ENCODE measurements around the gene TGFBR1. TPM values are rescaled to one million over a fixed set of nuclear protein-coding genes. Genes with fewer than 3 reads are reported as not detected.
"Not testable (repeated sequence)": the region's sequence is repeated elsewhere in the genome, so short reads cannot be mapped to it uniquely, and the experiment has no call there.

Gene TGFBR1
- total RNA-seq, 3 donors from 2014 or later, result 23.7 to 71.6 (median 24.7) TPM

- TF ChIP-seq CTCF (IDR thresholded peaks at IDR 0.05), result no peak
- no peaks in the 10 kb centered on the region for H3K4me1 ChIP-seq (ENCODE audit: low read depth)
- intact Hi-C loops (cut with DNase I, micrococcal nuclease), result no loop called here
- no peaks in the 10 kb centered on the region for H3K9me3 ChIP-seq
- DNase-seq (no peak), ATAC-seq (no peak)
- H3K4me3 ChIP-seq, result no peak overlapping the region
- no peaks in the 10 kb centered on the region for H3K36me3 ChIP-seq (ENCODE audit: low read depth)
Measured at GRCh38 chr9:99192786-99193465, 88.0 kb downstream of the TGFBR1 start.

GRCh38 chr9:99193466-99193821 lies 88.5 kb downstream of the TGFBR1 start:
- Histone ChIP-seq H3K9me3 (no peaks in the 10 kb centered on the region), H3K4me3 (no peak overlapping the region), H3K4me1 (ENCODE audit: low read depth) (no peaks in the 10 kb centered on the region), H3K36me3 (ENCODE audit: low read depth) (no peaks in the 10 kb centered on the region)
- DNase-seq (no peak), ATAC-seq (no peak)
- intact Hi-C loops (cut with DNase I, micrococcal nuclease), result no loop called here
- no peak for TF ChIP-seq CTCF (IDR thresholded peaks at IDR 0.05)

GRCh38 chr9:99196484-99196883 lies 91.6 kb downstream of the TGFBR1 start:
- ATAC-seq; intact Hi-C loops (cut with DNase I, micrococcal nuclease); H3K36me3 ChIP-seq (ENCODE audit: low read depth); H3K4me3 ChIP-seq; H3K9me3 ChIP-seq; DNase-seq; H3K4me1 ChIP-seq (ENCODE audit: low read depth): not testable (repeated sequence)

GRCh38 chr9:99197124-99197630 lies 92.3 kb downstream of the TGFBR1 start:
- no peaks in the 10 kb centered on the region for H3K36me3 ChIP-seq (ENCODE audit: low read depth)
- no peak for TF ChIP-seq CTCF (IDR thresholded peaks at IDR 0.05)
- no peaks in the 10 kb centered on the region for H3K4me1 ChIP-seq (ENCODE audit: low read depth)
- no peaks in the 10 kb centered on the region for H3K9me3 ChIP-seq
- H3K4me3 ChIP-seq, result no peak overlapping the region
- DNase-seq (no peak), ATAC-seq (no peak)
- intact Hi-C loops (cut with DNase I, micrococcal nuclease), result no loop called here

GRCh38 chr9:99197987-99198386 lies 93.1 kb downstream of the TGFBR1 start:
- H3K9me3 ChIP-seq, result no peaks in the 10 kb centered on the region
- DNase-seq (no peak), ATAC-seq (no peak)
- H3K36me3 ChIP-seq (ENCODE audit: low read depth), result no peaks in the 10 kb centered on the region
- H3K4me3 ChIP-seq, result no peak overlapping the region
- TF ChIP-seq CTCF (IDR thresholded peaks at IDR 0.05), result no peak
- intact Hi-C loops (cut with DNase I, micrococcal nuclease), result no loop called here
- no peaks in the 10 kb centered on the region for H3K4me1 ChIP-seq (ENCODE audit: low read depth)

- DNase-seq, result no peak
- TF ChIP-seq CTCF (IDR thresholded peaks at IDR 0.05), result no peak
- no peaks in the 10 kb centered on the region for H3K36me3 ChIP-seq (ENCODE audit: low read depth)
- no peaks in the 10 kb centered on the region for H3K9me3 ChIP-seq
- H3K4me3 ChIP-seq, result no peak overlapping the region
- intact Hi-C loops (cut with DNase I, micrococcal nuclease), result no loop called here
- ATAC-seq, result no peak
- H3K4me1 ChIP-seq (ENCODE audit: low read depth), result no peaks in the 10 kb centered on the region
Measured at GRCh38 chr9:99199938-99200539, 95.1 kb downstream of the TGFBR1 start.
